GM15510 (cell line): Measurements from ENCODE around the gene SLC12A7.

Experiments used
- POLR2A ChIP-seq: IDR thresholded peaks from 3 replicates; pipeline ENCODE4 v1.6.1; 2011; ENCODE audit warnings: borderline replicate concordance; ENCODE audit not compliant: insufficient read length; ENCODE audit errors: extremely low read depth

SLC12A7 gene

DNA sequence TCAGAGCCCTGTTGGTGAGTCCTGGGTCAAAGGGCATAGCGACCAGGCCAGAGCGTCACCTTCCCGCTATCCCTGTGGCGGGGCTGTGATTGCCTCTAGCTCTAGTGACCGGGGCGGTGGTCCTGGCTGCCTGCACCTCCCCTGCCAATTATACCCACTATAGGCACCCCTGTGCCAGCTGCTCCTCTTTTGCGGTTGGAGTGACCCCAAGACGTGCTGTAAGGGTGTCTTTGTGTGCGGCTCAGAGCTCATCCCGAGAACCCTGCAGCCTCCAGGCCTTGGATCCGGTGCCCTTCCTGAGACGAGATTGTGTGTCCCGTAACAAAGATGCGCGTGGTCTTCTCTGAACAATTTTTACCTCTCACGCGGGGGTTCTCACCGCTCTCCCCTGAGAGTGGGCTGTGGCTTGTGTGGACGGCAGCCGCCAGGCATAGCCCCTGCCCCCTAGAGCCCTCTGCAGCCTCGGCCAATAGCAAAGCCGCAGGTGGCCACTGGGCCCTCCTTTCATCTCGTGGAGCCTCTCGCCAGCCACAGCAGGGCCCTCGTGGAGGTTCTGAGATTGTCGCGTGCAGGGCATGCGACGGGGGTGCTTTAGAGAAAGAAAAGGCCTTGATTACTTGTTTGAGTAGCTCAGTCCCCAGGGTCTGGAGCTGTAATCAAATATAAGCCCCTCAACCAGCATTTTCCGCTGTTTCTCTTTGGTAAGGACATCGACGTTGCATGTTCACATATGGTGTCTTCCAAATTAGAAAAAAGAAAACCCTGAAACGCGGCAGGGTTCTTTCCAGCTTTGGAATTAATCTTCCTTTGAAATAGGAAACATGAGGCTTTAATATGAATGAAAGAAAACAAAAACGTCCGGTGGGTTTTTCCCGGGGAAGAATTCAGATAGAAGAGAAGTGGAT lies 92.6 kb downstream of the SLC12A7 start:
- TF ChIP-seq POLR2A: no peak

DNA sequence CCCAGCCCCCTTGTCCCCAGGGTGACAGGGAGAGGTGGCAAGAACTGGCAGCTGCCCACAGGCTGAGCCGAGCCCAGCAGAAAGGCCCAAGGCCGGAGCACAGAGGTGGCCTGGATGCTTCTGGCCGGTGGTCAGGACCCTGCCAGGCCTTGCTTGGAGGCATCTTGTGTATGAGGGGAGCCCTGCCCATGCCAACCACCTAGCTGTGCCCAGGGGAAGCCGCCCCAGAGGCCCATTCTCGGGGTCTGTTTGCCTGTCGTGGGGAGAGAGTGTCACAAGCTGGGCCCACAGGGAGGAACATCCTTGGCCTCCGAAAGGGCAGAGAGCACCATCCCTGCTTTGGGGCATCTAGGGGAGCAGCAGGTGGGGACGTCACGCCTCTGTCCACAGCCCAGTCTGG lies 93.3 kb downstream of the SLC12A7 start:
- TF ChIP-seq POLR2A: no peak

DNA sequence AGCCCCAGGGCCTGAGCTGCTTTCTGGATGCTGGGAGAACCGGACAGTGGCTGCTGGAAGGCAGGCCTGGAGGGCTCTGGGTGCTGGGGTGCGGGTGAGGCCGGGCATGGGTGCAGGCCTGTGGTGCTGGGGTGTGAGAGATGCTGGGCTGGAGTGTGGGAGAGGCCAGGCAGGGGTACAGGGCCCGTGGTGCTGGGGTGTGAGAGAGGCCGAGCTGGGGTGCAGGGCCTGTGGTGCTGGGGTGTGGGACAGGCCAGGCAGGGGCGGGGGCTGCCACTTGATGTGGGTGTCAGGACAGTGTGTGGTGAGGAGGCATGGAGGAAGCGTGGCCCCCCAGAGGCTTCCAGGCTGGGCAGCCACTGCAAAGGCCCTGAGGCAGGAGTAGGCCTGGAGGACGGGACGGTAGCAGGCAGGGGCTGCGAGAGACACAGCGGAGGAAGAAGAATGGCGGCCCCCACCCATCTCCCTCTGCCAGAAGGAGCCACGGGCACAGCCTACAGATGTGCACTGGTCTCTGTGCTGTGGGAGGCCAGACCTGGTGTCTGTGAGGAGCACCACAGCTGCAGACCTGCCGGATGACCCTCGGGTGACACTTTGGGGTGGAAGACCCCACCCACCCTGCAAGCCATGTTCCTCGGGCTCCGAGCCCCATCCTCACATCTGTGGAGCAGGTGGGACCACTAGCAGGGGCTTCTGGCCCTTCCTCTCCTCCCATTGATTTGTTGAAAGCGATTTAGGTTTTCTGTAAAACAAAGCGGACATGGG lies 94.0 kb downstream of the SLC12A7 start:
- no peak for TF ChIP-seq POLR2A

DNA sequence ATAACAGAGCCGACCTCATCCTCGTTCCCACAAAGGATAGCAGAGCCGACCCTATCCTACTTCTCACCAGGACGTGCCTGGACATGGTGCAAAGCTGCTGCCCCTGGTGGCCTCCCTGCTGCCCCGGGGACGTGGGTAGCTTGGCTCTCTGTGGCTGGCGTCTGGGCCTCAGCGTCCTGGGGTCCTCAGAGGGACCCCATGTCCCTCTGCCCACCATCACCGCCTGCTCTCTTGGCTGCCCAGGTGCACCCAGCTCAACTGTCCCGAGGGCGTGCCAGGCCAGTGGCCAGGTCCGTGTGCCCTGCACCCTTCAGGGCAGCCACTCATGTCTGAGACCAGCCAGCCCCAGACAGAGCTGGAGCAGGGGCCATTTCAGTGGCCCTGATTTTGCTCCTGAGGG lies 94.8 kb downstream of the SLC12A7 start:
- no peak for TF ChIP-seq POLR2A

DNA sequence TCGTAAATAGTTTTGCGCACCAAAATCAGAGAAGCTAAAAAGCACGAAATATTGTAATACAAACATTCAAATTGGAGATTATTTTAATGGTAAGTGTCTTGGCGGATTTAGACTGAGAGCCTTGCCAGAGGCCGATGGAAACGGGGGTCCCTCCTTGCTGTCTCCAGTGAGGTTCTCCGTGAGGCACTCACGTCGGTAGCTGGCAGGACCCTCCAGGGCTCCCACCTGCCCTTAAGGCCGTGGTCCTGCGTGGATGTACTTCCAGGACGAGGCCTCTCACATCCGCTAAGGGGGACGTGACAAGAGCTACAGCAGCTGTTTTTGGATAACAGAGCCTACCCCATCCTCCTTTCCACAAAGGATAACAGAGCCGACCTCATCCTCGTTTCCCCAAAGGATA lies 95.4 kb downstream of the SLC12A7 start:
- TF ChIP-seq POLR2A: no peak

DNA sequence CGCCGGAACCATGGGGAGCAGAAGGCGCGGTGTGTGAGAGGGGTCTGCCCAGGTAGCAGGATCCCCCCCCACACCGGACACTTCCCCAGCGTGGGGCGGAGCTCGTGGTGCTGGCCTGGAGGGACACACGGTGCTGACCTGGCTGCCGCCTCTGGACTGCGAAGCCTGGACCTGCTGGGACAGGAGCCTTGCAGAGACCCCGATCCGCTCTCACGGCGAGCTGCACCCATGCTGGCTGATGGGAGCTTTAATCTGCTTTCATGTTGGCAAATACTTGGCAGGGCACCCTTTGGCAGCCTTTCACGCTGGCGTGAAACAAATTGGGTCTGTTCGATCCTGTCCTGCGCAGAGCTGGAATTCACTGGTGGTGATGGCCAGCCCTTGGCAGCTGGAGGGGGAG lies 95.8 kb downstream of the SLC12A7 start:
- TF ChIP-seq POLR2A: no peak

DNA sequence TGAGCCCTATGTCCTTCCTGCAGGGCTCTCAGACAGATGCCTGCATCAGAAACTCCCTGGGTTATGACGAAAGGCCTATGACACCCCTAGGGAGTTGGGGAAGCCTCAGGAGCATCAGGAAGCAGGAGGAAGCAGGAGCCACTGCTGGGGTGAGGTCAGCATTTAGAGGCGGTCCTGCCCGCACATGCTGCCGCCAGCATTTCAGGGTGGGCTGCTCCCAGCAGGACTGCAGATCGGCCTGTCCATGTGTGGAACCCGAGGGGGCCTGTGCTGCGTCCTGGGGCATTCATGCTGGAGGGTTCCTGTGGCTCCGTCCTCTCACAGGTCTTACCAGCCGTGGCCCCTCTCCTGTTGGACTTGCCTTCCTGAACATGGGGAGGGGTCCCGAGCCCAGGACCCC lies 96.4 kb downstream of the SLC12A7 start:
- TF ChIP-seq POLR2A: no peak

DNA sequence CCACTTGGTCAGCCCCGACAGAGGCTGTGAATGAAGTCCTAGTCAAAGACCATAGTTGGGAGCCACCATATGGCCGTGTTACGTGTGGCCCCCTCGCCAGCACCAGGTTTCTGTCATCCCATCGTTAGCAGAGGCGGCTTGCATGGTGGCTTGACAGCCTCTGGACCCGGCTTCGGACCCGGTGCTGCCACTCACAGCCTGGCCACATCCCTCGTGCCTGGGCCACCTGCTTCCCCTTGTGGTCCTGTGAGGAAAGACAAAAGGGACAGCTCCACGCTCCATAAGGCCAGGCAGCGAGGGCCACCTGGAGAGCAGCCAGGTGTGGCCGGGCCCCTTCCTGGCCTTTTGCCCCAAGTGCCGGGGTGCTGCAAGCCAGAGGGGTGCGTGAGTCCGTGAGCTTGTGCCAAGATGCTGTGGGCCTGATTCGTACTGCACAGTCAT lies 97.1 kb downstream of the SLC12A7 start:
- no peak for TF ChIP-seq POLR2A

DNA sequence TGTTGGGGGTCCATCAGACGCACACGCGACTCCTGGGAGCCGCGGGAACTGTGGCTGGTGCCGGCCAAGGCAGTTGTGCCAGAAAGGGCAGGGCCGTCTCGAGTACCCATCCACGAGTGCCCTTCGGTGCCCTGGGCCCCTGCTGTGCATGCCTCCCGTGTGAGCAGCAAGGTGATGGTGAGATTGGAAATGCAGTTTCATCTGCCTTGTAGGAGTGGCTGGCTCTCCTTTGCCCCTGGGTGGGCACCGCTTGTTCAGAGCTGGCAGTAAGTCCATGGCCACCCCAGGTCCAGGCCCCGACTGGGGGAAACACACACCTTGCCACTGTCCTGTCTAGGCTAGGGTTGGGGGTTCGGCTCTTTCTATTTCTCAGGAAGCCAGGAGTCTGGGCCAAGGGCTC lies 97.5 kb downstream of the SLC12A7 start:
- TF ChIP-seq POLR2A: no peak

DNA sequence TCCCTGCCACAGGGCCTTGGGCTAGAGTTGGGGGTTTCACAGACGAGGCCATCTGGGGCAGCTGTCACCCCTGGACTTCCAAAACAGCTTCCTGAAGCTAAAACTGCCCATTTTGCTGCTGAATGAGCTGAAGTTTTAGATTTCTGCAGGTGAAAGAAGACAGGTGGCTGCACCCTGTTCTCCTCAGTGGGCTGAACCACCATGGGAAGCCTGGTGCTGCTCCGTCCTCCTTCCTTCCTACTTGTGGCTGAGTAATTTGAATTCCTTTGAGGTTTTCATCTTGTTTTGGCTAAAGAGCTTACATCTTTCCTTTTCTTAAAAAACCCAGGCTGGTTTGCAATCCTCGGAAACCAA lies 97.9 kb downstream of the SLC12A7 start:
- TF ChIP-seq POLR2A: no peak

DNA sequence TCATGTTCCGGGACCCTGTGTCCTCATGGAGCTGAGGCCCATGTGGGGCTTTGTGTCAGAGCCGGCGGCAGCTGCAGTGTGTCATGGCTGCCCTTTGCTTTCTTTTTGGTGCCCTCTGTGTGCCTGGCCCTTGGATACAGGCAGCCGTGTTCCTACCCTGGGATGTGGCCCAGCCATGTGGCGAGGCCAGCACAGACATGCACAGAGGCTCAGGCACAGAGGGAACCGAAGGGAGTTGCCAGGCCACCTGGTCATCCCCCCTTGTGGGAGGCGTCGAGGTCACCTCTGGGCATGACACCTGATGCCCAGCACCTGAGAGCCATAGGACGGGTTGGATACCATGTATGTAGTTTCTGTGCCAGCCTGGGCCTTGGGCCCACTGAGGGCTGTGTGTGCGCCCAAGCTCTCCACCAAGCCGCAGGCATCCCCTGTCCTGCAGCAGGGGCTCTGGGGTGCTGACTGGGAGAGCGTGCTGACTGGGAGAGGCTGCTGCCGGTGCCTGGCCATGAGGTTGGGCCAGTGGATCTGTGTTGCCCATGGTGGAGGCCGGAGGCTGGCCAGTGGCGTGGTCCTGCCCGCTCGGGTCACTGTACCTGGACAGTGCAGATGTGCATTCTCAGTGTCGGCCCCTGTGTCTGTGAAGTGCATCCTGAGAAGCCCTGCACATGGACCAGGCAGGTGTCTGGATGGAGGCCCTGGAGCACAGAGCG lies 98.5 kb downstream of the SLC12A7 start:
- no peak for TF ChIP-seq POLR2A

DNA sequence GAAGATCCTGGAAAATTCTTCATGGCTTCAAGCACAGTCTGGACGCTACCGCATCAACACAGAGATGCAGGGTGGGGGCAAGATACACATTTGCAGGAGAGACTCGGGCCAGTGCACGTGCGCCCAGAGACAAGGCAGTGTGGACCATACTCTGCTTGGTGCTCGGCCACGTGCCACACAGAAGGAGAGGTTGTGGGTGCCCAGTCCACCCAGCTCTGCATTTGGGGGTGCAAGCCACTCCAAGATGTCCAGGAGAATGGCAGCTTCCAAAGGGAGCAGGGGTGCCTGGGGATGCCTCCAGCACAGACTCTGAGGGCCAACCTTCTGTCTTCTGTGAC lies 99.0 kb downstream of the SLC12A7 start:
- TF ChIP-seq POLR2A: no peak

DNA sequence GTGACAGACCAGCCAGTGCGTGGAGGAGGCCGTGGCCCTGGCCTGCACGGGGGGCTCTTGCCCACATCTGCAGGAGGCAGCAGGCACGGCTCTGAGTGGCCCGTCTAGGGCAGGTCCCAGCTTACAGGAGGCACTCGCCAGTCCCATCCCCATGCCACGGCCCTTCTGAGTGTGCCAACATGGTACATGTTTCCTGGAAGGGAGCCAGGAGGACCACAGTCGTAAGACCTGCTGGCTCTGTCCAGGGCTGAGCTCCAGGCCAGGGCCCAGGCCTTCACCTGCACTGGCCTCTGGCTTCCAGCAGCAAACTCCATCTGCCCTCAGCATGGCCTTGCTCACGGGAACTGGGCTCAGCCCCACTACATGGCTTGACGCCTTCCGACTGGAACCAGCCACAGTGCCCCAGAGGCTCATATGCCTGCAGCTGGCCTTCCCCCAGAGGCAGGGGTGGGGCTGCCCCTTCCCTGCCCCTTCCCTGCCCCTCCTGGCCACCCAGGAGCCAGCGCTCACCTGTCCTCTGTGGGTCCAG lies 99.5 kb downstream of the SLC12A7 start:
- no peak for TF ChIP-seq POLR2A

DNA sequence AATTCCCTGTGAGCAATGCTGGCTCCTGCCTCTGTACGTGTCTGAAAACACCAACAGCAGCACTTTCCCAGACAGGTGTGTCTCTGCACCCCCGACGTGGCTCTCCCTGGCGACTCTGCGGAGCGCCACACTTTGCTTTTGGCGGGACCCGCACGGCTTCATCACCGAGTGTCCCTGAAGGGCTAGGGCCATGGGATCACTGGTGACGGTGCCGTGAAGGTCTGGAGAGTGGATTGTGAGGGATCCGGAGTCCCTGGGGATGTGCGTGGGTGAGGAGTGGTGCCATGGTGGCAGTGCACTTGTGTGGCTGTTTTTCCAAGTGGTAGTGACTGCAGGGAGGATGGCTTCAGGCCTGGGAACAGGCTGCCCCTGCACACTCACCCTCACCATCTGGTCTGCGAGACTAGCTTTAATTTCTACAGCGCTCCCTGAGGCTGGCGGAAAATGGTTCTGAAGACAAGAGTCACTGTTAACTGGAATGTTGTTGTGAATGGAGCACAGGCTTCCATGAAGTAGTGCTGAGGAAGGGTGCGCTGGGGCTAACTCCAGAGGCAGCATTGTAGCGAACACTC lies 100.0 kb downstream of the SLC12A7 start:
- no peak for TF ChIP-seq POLR2A

DNA sequence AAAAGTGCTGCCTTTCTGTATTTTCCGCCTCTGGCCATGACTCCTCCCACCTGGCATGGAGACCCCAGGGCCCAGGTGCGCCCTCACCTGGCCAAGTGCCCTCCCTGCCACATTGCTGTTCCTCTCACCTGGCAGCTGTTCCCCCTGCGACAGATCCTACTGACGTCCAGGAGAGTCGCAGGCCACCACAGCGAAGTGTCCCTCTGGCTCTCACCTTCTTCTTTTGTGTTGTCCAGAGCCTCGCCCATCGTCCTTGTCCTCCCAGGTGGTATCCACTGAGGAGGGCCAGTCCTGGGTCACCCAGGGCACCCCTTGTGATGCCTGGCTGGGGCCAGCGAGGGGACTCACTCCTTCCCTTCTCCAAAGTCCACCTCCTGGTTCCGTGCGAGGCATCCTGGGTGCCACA lies 100.6 kb downstream of the SLC12A7 start:
- no peak for TF ChIP-seq POLR2A

DNA sequence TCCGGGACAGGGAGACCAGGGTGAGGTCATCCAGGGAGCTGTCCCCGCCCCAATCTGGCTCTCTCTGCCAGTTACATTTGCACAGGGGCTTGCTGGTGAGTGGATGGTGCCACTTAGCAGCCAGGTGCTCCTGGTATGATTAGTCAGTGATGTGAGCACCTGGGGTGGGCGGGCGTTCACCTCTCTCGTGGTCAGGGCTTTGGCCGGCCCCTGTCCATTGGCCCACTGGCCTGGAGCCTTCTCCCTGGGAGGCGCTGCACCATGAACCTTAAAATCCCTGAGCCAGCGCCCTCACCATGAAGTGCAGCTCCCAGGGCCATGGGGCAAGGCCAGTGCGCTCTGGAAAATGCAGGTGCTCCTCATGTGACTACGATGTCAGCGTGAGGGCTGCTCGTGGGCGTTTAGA lies 101.2 kb downstream of the SLC12A7 start:
- TF ChIP-seq POLR2A: no peak

DNA sequence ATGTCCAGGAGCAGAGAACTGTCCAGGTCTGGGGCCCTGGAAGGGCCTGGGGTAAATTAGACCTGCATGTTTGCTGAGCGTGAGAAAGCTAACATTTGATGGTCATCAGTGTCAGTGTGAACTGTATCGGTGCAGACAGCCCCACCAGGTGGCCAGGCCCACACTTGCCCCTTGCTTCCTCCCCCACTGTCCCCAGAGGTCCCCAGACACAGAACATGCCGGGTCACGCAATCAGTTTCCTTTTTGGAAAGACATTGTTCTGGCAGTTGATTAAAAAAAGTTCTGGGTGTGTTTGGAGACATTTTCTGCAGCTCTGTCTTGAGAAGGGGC lies 101.7 kb downstream of the SLC12A7 start:
- no peak for TF ChIP-seq POLR2A
